ENCODE results near the gene CNTLN.
"Not testable (repeated sequence)": the region's sequence is repeated elsewhere in the genome, so short reads cannot be mapped to it uniquely, and the experiment has no call there.

Gene CNTLN

DNA sequence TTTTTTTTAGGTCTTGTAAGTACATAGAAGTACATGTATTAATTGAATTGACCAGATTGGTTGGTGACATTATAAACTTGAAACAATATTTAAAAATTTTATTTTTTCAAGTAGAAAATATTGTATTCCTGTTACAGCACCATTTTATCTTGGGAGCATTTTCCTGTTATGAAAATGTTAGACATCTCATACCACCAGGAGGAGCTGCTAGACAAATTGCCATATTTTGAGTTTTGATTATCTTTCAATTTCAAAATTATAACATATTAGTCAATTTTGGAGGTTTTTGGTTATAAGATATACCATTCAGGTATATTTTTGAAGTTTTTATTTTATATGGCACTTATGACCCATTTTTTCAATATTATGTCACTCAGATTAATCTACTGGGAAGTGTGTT is 84.4 kb downstream of the CNTLN start:
- no peaks in the 10 kb centered on the region for H3K27me3 Mint-ChIP-seq
- no peaks in the 10 kb centered on the region for H3K4me1 Mint-ChIP-seq
- H3K9me3 Mint-ChIP-seq: no peaks in the 10 kb centered on the region
- no peak for DNase-seq (ENCODE audit: low spot score in 2 of 2)
- no peaks in the 10 kb centered on the region for H3K36me3 Mint-ChIP-seq
- no peak overlapping the region for H3K4me3 Mint-ChIP-seq
- no peak overlapping the region for H3K27ac Mint-ChIP-seq
- ATAC-seq (ENCODE audit: low read depth): no peak

DNA sequence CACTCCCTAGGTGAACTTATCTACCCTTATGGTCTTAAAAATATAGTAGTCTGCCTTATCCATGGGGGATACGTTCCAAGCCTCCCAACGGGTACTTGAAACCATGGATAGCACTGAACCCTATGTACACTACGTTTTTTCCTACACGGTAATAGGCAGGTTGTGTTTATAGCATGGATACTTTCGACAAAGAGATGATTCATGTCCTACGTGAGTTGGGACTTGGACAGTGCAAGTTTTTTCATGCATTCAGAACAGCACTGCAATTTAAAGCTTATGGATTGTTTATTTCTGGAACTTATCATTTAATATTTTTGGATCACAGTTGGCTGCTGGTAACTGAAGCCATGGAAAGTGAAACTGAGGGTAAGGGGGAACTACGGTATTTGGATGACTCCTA is 88.1 kb downstream of the CNTLN start:
- Mint-ChIP-seq H3K4me1 (no peaks in the 10 kb centered on the region), H3K36me3 (no peaks in the 10 kb centered on the region), H3K27me3 (no peaks in the 10 kb centered on the region), H3K9me3 (no peaks in the 10 kb centered on the region), H3K27ac (no peak overlapping the region), H3K4me3 (no peak overlapping the region)
- DNase-seq (ENCODE audit: low spot score in 2 of 2) (no peak), ATAC-seq (ENCODE audit: low read depth) (no peak)

DNA sequence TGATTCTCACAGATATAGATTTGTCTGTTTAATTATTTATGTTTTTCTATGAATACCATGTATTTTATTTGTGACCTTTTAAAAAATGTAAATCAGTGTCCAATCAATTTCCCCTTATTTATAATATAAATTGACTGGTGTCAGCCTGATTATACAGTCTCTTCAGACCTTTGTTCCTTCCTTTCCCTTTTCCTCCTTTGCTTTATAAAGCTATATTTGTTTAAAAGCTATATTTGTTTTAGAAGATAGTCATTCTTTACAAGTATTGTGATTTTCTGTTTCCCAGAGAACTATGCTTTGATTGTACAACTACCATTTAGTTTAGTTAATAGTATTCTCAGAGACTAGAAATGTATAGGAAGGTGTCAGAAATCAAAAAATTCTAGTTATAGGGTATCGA is 90.6 kb downstream of the CNTLN start:
- Mint-ChIP-seq H3K4me3 (no peak overlapping the region), H3K36me3 (no peaks in the 10 kb centered on the region), H3K9me3 (no peaks in the 10 kb centered on the region), H3K27me3 (no peaks in the 10 kb centered on the region), H3K4me1 (no peaks in the 10 kb centered on the region), H3K27ac (no peak overlapping the region)
- DNase-seq (ENCODE audit: low spot score in 2 of 2): no peak
- ATAC-seq (ENCODE audit: low read depth): no peak

DNA sequence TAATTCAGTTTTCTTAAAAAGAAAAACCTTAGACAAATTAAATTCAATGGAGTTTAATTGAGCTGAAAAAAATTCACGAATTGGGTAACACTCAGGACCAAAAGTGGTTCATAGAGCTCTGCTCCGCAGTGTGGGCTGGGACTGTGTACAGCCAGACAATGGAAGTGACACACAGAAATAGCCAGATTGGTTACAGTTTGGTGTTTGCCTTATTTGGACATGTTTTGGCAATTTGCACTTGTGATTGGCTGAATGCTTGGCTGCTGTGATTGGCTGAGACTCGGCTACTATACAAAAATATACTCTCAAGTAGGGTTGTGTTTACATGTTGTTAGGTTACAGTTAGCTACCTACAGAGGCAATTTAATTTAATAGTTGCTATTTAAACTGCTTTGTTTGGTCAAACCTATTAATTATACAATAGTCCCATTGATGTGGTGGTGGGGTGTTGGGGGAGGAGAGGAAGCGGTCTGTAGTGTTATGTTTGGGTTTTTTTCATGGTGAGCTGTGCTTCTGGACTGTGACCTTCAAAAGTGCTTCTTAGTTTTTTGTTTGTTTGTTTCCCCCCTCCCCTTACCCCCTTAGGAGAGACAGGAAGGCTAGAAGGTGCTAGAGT is 95.2 kb downstream of the CNTLN start:
- DNase-seq (ENCODE audit: low spot score in 2 of 2) (no peak), ATAC-seq (ENCODE audit: low read depth) (no peak)
- no peaks in the 10 kb centered on the region for H3K4me1 Mint-ChIP-seq
- H3K4me3 Mint-ChIP-seq: no peak overlapping the region
- peaks cover 3% of the 10 kb centered on the region for H3K9me3 Mint-ChIP-seq
- no peaks in the 10 kb centered on the region for H3K27me3 Mint-ChIP-seq
- no peaks in the 10 kb centered on the region for H3K36me3 Mint-ChIP-seq
- H3K27ac Mint-ChIP-seq: no peak overlapping the region

DNA sequence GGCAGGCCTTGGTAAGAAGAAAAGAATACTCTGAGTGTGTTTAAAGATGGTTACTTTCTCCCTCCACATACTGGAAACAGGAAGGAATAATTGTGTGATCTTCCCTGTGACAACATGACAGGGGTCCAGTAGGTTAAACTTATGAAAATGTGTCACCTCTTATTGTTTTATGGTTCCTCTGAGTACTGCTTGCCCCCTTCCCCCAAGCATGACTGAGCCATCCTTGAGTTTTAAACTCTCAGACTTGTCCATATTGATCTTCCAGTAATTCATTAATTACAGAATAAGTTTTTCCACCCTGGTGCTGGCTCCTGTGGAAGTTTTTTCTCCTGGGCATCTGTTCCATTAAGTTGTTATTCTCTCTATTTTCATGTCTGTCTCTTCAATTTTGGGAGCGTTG is 95.8 kb downstream of the CNTLN start:
- no peak for DNase-seq (ENCODE audit: low spot score in 2 of 2)
- peaks cover 3% of the 10 kb centered on the region for H3K9me3 Mint-ChIP-seq
- H3K36me3 Mint-ChIP-seq: no peaks in the 10 kb centered on the region
- no peak overlapping the region for H3K4me3 Mint-ChIP-seq
- H3K27me3 Mint-ChIP-seq: no peaks in the 10 kb centered on the region
- no peak overlapping the region for H3K27ac Mint-ChIP-seq
- H3K4me1 Mint-ChIP-seq: no peaks in the 10 kb centered on the region
- no peak for ATAC-seq (ENCODE audit: low read depth)

DNA sequence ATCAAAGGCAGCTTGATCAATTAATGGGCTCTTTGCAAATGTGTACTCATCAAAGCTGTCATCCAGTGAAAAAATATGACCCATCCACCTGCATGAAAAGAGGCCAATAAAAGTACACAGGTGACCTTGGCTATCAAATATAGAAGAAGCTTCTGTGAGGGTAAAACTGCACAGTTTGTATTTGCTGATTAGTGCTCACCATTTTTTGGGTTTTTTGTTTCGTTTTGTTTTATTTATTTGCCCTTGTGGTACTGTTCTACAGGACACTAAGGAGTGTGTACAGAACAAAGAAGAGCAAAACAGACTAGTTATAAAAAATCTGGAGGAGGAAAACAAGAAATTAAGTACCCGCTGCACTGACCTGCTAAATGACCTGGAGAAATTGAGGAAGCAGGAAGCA is 101.3 kb downstream of the CNTLN start:
- Mint-ChIP-seq H3K36me3 (no peaks in the 10 kb centered on the region), H3K4me1 (no peaks in the 10 kb centered on the region), H3K27ac (no peak overlapping the region), H3K27me3 (no peaks in the 10 kb centered on the region), H3K4me3 (no peak overlapping the region), H3K9me3 (peaks cover 3% of the 10 kb centered on the region)
- DNase-seq (ENCODE audit: low spot score in 2 of 2): no peak
- ATAC-seq (ENCODE audit: low read depth): no peak

DNA sequence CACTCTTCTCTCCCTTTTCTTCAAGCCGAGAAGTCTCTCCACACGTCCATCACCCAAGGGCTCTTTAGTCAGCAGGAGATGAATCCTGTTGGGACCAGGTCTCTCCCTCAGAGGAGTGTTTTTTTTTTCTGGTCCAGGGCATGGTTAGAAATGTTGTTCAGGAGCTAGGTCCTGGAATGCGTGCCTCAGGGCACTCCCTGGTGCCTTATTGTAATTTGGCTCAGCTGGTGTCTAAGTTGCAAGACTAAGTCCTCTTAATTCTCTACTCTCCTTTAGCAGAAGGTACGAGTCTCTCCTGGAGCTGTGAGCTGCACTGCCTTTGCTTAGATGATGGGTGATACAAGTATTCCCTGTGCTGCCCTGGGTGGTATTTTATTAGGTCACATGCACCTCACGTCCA is 111.9 kb downstream of the CNTLN start:
- H3K4me3 Mint-ChIP-seq: no peak overlapping the region
- no peak for ATAC-seq (ENCODE audit: low read depth)

DNA sequence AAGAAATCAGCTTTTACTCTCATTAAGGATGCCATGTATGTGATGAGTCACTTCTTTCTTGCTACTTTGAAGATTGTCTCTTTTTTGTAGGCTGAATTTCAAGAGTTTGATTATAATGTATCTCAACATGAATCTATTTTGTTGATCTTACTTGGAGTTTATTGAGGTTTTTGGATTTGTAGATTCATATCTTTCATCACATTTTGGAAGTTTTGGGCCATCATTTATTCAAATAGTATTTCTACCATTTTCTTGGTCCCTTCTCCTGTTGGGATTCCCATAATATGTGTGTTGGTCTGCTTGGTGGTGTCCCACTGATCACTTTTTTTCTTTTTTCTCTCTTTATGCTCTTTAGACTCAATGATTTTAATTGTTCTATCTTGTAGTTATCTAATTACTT is 116.3 kb downstream of the CNTLN start:
- H3K36me3 Mint-ChIP-seq: no peaks in the 10 kb centered on the region
- H3K9me3 Mint-ChIP-seq: peaks cover 32% of the 10 kb centered on the region
- DNase-seq (ENCODE audit: low spot score in 2 of 2) (no peak), ATAC-seq (ENCODE audit: low read depth) (no peak)
- no peak overlapping the region for H3K27ac Mint-ChIP-seq
- no peaks in the 10 kb centered on the region for H3K4me1 Mint-ChIP-seq
- no peak overlapping the region for H3K4me3 Mint-ChIP-seq
- H3K27me3 Mint-ChIP-seq: no peaks in the 10 kb centered on the region

More for the DNA sequence above, 111.9 kb downstream of the CNTLN start:
- Mint-ChIP-seq H3K27ac (no peak overlapping the region), H3K36me3 (no peaks in the 10 kb centered on the region), H3K27me3 (no peaks in the 10 kb centered on the region), H3K4me1 (no peaks in the 10 kb centered on the region), H3K9me3 (peaks cover 23% of the 10 kb centered on the region)
- no peak for DNase-seq (ENCODE audit: low spot score in 2 of 2)

DNA sequence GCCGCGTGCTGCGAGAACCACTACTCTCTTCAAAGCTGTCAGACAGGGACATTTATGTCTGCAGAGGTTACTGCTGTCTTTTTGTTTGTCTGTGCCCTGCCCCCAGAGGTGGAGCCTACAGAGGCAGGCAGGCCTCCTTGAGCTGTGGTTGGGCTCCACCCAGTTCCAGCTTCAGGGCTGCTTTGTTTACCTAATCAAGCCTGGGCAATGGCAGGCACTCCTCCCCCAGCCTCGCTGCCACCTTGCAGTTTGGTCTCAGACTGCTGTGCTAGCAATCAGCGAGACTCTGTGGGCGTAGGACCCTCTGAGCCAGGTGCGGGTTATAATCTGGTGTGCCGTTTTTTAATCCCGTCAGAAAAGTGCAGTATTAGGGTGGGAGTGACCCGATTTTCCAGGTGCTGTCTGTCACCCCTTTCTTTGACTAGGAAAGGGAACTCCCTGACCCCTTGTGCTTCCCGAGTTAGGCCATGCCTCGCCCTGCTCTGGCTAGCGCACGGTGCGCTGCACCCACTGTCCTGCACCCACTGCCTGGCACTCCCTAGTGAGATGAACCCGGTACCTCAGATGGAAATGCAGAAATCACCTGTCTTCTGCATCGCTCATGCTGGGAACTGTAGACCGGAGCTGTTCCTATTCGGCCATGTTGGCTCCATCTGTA is 133.8 kb downstream of the CNTLN start:
- ATAC-seq (ENCODE audit: low read depth); H3K4me1 Mint-ChIP-seq; H3K4me3 Mint-ChIP-seq; H3K27ac Mint-ChIP-seq; H3K9me3 Mint-ChIP-seq; H3K36me3 Mint-ChIP-seq; DNase-seq (ENCODE audit: low spot score in 2 of 2); H3K27me3 Mint-ChIP-seq: not testable (repeated sequence)

DNA sequence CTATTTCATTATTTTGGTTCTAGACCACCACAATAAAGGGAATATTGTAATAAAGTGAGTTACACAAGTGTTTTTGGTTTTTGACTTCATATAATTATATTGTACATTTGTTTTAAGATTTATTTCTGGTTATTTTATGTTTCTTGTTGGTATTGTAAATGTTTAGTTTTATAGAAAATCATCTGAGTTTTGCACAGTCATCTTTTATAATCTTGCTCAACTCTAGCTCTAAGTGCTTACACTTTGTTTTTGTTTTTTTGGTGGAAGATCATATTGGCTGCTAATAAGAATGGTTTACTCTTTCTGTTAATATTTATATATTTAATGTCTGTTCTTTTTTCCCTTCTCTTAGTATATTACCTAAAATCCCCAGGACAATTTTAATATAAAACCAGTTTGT is 135.0 kb downstream of the CNTLN start:
- Mint-ChIP-seq H3K4me1 (no peaks in the 10 kb centered on the region), H3K9me3 (peaks cover 9% of the 10 kb centered on the region), H3K27ac (no peak overlapping the region), H3K36me3 (peaks cover 3% of the 10 kb centered on the region), H3K4me3 (no peak overlapping the region), H3K27me3 (no peaks in the 10 kb centered on the region)
- DNase-seq (ENCODE audit: low spot score in 2 of 2) (no peak), ATAC-seq (ENCODE audit: low read depth) (no peak)

DNA sequence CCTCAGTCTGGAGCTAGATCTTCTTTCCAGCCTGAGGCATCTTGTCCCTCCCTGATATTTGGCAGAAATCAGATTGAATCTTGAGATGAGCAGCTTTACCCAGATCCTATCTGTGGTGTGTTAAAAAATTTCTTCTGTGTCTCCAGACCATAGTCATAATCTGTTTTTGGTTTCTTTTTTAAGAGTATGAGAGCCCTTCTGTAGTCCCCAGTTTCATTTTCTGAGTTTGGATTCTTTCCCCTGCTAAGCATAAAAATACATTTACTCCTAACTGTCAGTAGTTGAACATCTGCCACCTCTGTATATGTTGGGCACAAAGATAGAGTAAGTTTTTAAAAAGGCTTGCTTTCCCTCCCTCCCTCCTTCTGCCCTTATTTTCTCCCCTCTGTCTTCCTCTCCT is 137.7 kb downstream of the CNTLN start:
- no peak overlapping the region for H3K27ac Mint-ChIP-seq

DNA sequence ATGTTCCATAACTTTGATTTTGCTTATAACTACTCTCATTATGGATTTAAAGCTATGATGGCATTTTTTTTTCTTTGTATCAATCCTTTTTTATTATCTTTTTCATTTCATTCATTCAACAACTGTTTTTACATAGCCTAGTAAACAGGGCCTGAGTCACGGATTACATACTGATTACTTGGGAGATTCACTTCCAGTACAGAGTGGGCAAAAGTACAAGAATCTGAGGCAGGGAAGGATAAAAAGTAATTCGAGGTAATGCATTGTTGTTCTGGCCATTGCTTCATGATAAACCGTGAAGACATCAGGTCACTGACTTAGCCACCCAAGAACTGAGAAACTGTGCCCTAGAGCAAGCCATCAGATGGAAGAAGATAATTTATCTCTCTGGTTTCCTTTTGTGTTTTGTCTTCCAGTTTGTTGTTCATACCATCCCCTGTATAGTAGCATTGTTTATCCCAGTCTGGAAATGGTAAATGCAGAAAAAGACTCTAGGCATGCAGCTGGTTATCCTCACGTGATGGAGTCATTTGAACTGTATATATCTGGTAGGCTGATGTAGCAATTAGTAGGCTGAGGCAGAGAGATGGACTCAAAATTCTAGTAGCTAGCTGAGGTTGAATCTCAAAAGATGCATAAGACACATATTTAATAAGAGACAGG is 145.6 kb downstream of the CNTLN start:
- ATAC-seq (ENCODE audit: low read depth): no peak
- H3K4me1 Mint-ChIP-seq: no peaks in the 10 kb centered on the region
- no peaks in the 10 kb centered on the region for H3K27me3 Mint-ChIP-seq
- H3K4me3 Mint-ChIP-seq: no peak overlapping the region
- H3K36me3 Mint-ChIP-seq: peaks cover 2% of the 10 kb centered on the region
- no peak for DNase-seq (ENCODE audit: low spot score in 2 of 2)
- peaks cover 9% of the 10 kb centered on the region for H3K9me3 Mint-ChIP-seq
- H3K27ac Mint-ChIP-seq: no peak overlapping the region

More for the DNA sequence above, 137.7 kb downstream of the CNTLN start:
- H3K9me3 Mint-ChIP-seq: peaks cover 4% of the 10 kb centered on the region
- H3K4me3 Mint-ChIP-seq: no peak overlapping the region
- ATAC-seq (ENCODE audit: low read depth) (no peak), DNase-seq (ENCODE audit: low spot score in 2 of 2) (no peak)
- H3K27me3 Mint-ChIP-seq: no peaks in the 10 kb centered on the region
- peaks cover 2% of the 10 kb centered on the region for H3K36me3 Mint-ChIP-seq
- H3K4me1 Mint-ChIP-seq: no peaks in the 10 kb centered on the region

DNA sequence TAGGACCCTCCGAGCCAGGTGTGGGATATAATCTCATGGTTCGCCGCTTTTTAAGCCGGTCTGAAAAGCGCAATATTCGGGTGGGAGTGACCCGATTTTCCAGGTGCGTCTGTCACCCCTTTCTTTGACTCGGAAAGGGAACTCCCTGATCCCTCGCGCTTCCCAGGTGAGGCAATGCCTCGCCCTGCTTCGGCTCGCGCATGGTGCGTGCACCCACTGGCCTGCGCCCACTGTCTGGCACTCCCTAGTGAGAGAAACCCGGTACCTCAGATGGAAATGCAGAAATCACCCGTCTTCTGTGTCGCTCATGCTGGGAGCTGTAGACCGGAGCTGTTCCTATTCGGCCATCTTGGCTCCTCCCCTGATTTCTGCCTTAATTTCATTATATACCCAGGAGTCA is 155.8 kb downstream of the CNTLN start:
- H3K27me3 Mint-ChIP-seq; H3K27ac Mint-ChIP-seq; ATAC-seq (ENCODE audit: low read depth); DNase-seq (ENCODE audit: low spot score in 2 of 2); H3K4me1 Mint-ChIP-seq; H3K9me3 Mint-ChIP-seq; H3K4me3 Mint-ChIP-seq; H3K36me3 Mint-ChIP-seq: not testable (repeated sequence)

DNA sequence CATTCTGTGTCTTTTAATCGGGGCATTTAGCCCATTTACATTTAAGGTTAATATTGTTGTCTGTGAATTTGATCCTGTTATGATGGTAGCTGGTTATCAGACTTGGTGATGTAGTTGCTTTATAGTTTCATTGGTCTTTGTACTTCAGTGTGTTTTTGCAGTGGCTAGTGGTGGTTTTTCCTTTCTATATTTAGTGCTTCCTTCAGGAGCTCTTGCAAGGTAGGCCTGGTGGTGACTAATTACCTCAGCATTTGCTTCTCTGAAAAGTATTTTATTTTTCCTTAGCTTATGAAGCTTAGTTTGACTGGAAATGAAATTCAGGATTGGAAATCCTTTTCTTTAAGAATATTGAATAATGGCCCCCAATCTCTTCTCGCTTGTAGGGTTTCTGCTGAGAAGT is 156.9 kb downstream of the CNTLN start:
- no peak for ATAC-seq (ENCODE audit: low read depth)
- DNase-seq (ENCODE audit: low spot score in 2 of 2): no peak
- H3K36me3 Mint-ChIP-seq: no peaks in the 10 kb centered on the region
- H3K27ac Mint-ChIP-seq: no peak overlapping the region
- no peak overlapping the region for H3K4me3 Mint-ChIP-seq
- peaks cover 2% of the 10 kb centered on the region for H3K9me3 Mint-ChIP-seq
- H3K27me3 Mint-ChIP-seq: no peaks in the 10 kb centered on the region
- no peaks in the 10 kb centered on the region for H3K4me1 Mint-ChIP-seq

DNA sequence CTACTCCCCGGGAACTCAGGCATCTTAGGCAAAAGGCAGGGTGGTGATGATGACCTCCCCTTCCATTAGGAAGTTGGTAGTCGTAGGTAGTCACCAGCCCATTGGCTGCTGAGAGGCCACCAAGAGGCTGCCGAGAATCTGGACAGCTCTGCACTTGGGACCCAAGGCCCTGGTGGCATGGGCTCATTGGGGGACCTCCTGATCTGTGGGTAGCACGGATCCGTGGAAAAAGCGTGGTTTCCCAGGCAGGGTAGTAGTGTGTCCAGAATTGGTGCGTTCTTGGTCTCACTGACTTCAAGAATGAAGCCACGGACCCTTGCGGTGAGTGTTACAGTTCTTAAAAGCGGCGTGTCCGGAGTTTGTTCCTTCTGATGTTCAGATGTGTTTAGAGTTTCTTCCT is 158.8 kb downstream of the CNTLN start:
- Mint-ChIP-seq H3K27me3 (no peaks in the 10 kb centered on the region), H3K9me3 (peaks cover 2% of the 10 kb centered on the region), H3K4me1 (no peaks in the 10 kb centered on the region), H3K27ac (no peak overlapping the region), H3K36me3 (no peaks in the 10 kb centered on the region), H3K4me3 (no peak overlapping the region)
- DNase-seq (ENCODE audit: low spot score in 2 of 2): no peak
- no peak for ATAC-seq (ENCODE audit: low read depth)

Measured in memory B cell (primary cell).